GM12878 (cell line): ENCODE measurements around the gene STT3B. TPM values are rescaled to one million over a fixed set of nuclear protein-coding genes. Genes with fewer than 3 reads are reported as not detected.

Experiments
- ASH2L ChIP-seq: fragments of 300-600, 200-600 bp; sonication (generic); IDR thresholded peaks from 2 replicates; pipeline ENCODE4 v1.6.1; 2017; ENCODE audit warnings: low read depth, mild to moderate bottlenecking, borderline replicate concordance
- CUX1 ChIP-seq: IDR thresholded peaks from 2 replicates; pipeline ENCODE4 v1.6.1; 2012; ENCODE audit warnings: improper control_type of control experiment, low read depth, low read length; ENCODE audit not compliant: insufficient replicate concordance
- E4F1 ChIP-seq: fragments of 450-650 bp; IDR thresholded peaks from 2 replicates; pipeline ENCODE4 v1.6.1; 2018; ENCODE audit warnings: borderline replicate concordance, mild to moderate bottlenecking; ENCODE audit not compliant: partially characterized antibody
- EGR1 ChIP-seq, 2 experiments: IDR thresholded peaks; 1 replicate in 1 of 2; 2 replicates in 1 of 2; pipeline ENCODE4 v1.6.1; 2011 to 2012; ENCODE audit warnings: low read depth in 2 of 2, low read length in 2 of 2, borderline replicate concordance in 1 of 2, mild to moderate bottlenecking in 1 of 2, moderate library complexity in 1 of 2
- HDGF ChIP-seq: fragments of 450-650 bp; IDR thresholded peaks from 2 replicates; pipeline ENCODE4 v1.6.1; 2016; ENCODE audit warnings: antibody characterized with exemption
- KAT2A ChIP-seq: conservative IDR thresholded peaks from 2 replicates; pipeline ENCODE4 v1.6.1; 2011; ENCODE audit warnings: low read depth, low read length; ENCODE audit not compliant: control insufficient read depth
- MTA2 ChIP-seq: fragments of 450-650 bp; IDR thresholded peaks from 2 replicates; pipeline ENCODE4 v1.6.1; 2016; ENCODE audit warnings: low read depth, mild to moderate bottlenecking, moderate library complexity
- PBX3 ChIP-seq: IDR thresholded peaks from 2 replicates; pipeline ENCODE4 v1.6.1; 2011; ENCODE audit warnings: mild to moderate bottlenecking, low read depth, low read length, moderate library complexity; ENCODE audit not compliant: insufficient replicate concordance
- RBBP5 ChIP-seq: fragments of 200-600 bp; sonication (generic); conservative IDR thresholded peaks from 2 replicates; pipeline ENCODE4 v1.6.1; 2016
- REST ChIP-seq: IDR thresholded peaks from 2 replicates; pipeline ENCODE4 v1.6.1; 2012; ENCODE audit warnings: mild to moderate bottlenecking, low read depth, low read length
- SREBF1 ChIP-seq: IDR thresholded peaks from 2 replicates; pipeline ENCODE4 v1.6.1; 2012; ENCODE audit warnings: mild to moderate bottlenecking, low read length
- SRF ChIP-seq, 2 experiments: IDR thresholded peaks; 2 replicates each; pipeline ENCODE4 v1.6.1; 2011; ENCODE audit warnings: low read depth in 2 of 2, low read length in 2 of 2, mild to moderate bottlenecking in 1 of 2, moderate library complexity in 1 of 2
- ZBED1 ChIP-seq: IDR thresholded peaks from 2 replicates; pipeline ENCODE4 v1.6.1; 2016; ENCODE audit warnings: borderline replicate concordance
- ZNF207 ChIP-seq: fragments of 450-650 bp; IDR thresholded peaks from 2 replicates; pipeline ENCODE4 v1.6.1; 2014; ENCODE audit warnings: antibody characterized with exemption, mild to moderate bottlenecking, borderline replicate concordance
- ZSCAN29 ChIP-seq: fragments of 450-650 bp; IDR thresholded peaks from 2 replicates; pipeline ENCODE4 v1.6.1; 2017; ENCODE audit warnings: mild to moderate bottlenecking, moderate library complexity
- polyA plus RNA-seq, 11 experiments: library from polyadenylated mRNA; depleted of rRNA in 4 of 11; unstranded in 6 of 11; stranded (reverse) in 5 of 11; fragments of >200 nt; fragmentation: Nextera tagmentation in 4 of 11; fragmentation: Illumina TruSeq in 1 of 11; extraction: Ambion mirVana in 4 of 11; extraction: Trizol in 1 of 11; gene quantifications; 1 replicate in 1 of 11; 2 replicates in 10 of 11; pipeline versions ENCODE4 v1.2.1 to v1.2.3, GENCODE V29; 2011 to 2016; ENCODE audit warnings: inconsistent platforms in 2 of 11, missing spikeins in 2 of 11, low read depth in 1 of 11
- total RNA-seq, 4 experiments: library from RNA; depleted of rRNA in 3 of 4; stranded (reverse); fragments of >200 nt in 3 of 4; fragmentation: Illumina TruSeq in 1 of 4; extraction: Trizol in 1 of 4; gene quantifications; 2 replicates each; pipeline versions ENCODE4 v1.2.1 to v1.2.3, GENCODE V29; 2013 to 2021
- TF ChIP-seq, protein P1 (sequence below): IDR thresholded peaks from 2 replicates; pipeline ENCODE4 v1.6.1; 2011; ENCODE audit warnings: borderline replicate concordance, low read depth, mild to moderate bottlenecking, moderate library complexity, mixed read lengths, low read length; ENCODE audit not compliant: insufficient read depth; ENCODE audit errors: extremely low read length

Gene STT3B
- total and polyA plus RNA-seq, 10 of the 15 experiments (the other 5 are each of a cell fraction or from before 2014, with no cell fraction given): 19.9 to 208 (median 79.6) TPM

- no peak for TF ChIP-seq E4F1
- no peak for TF ChIP-seq CUX1
- TF ChIP-seq ZBED1: no peak
- TF ChIP-seq PBX3: no peak
- no peak for TF ChIP-seq SREBF1
- 0 out of 2 replicates have a peak, but pooled peaks have one; percentile 8 for TF ChIP-seq REST
- TF ChIP-seq RBBP5: no peak
- TF ChIP-seq HDGF: no peak
- TF ChIP-seq, protein P1, sequence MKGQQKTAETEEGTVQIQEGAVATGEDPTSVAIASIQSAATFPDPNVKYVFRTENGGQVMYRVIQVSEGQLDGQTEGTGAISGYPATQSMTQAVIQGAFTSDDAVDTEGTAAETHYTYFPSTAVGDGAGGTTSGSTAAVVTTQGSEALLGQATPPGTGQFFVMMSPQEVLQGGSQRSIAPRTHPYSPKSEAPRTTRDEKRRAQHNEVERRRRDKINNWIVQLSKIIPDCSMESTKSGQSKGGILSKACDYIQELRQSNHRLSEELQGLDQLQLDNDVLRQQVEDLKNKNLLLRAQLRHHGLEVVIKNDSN: no peak
- TF ChIP-seq ASH2L: no peak
- TF ChIP-seq SRF (IDR thresholded peaks at IDR 0.05; ENCODE audit: low read depth in 2 of 2, low read length in 2 of 2): no peak
- no peak for TF ChIP-seq ZNF207
- TF ChIP-seq KAT2A: no peak
- TF ChIP-seq MTA2: no peak
- no peak for TF ChIP-seq ZSCAN29
- TF ChIP-seq EGR1 (IDR thresholded peaks at IDR 0.05; ENCODE audit: borderline replicate concordance in 1 of 2, low read depth in 2 of 2, low read length in 2 of 2): no peak
Measured at GRCh38 chr3:31531452-31531991, 1.2 kb upstream of the STT3B start (continued).
